HFF-Myc (cell line): Measurements from ENCODE around the gene VSIG10.
"Not testable (repeated sequence)": the region's sequence is repeated elsewhere in the genome, so short reads cannot be mapped to it uniquely, and the experiment has no call there.

Experiments used
- DNase-seq: peaks from one replicate; pipeline ENCODE4 v3.0.0-alpha.2; 2011; ENCODE audit warnings: low read depth; ENCODE audit errors: extremely low read depth
- H3K4me3 ChIP-seq: replicated peaks from 2 replicates; pipeline ENCODE4 v1.5.1; 2011; ENCODE audit warnings: low read depth, mild to moderate bottlenecking, control low read depth, low read length
- TF ChIP-seq, protein P1 (sequence below): IDR thresholded peaks from 2 replicates; pipeline ENCODE4 v1.5.1; 2012; ENCODE audit warnings: mild to moderate bottlenecking, low read depth, low read length, control low read depth; ENCODE audit errors: missing control alignments

VSIG10 gene

DNA sequence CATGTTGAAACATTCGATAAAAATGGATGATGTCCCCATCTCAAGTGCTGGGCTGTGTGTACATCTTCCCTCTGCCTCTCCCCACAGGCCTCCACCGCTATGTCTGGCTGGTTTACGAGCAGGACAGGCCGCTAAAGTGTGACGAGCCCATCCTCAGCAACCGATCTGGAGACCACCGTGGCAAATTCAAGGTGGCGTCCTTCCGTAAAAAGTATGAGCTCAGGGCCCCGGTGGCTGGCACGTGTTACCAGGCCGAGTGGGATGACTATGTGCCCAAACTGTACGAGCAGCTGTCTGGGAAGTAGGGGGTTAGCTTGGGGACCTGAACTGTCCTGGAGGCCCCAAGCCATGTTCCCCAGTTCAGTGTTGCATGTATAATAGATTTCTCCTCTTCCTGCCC is 40.7 kb upstream of the VSIG10 start:
- TF ChIP-seq, protein P1, sequence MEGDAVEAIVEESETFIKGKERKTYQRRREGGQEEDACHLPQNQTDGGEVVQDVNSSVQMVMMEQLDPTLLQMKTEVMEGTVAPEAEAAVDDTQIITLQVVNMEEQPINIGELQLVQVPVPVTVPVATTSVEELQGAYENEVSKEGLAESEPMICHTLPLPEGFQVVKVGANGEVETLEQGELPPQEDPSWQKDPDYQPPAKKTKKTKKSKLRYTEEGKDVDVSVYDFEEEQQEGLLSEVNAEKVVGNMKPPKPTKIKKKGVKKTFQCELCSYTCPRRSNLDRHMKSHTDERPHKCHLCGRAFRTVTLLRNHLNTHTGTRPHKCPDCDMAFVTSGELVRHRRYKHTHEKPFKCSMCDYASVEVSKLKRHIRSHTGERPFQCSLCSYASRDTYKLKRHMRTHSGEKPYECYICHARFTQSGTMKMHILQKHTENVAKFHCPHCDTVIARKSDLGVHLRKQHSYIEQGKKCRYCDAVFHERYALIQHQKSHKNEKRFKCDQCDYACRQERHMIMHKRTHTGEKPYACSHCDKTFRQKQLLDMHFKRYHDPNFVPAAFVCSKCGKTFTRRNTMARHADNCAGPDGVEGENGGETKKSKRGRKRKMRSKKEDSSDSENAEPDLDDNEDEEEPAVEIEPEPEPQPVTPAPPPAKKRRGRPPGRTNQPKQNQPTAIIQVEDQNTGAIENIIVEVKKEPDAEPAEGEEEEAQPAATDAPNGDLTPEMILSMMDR = no peak
- DNase-seq = no peak
- no peak overlapping the region for H3K4me3 ChIP-seq

- TF ChIP-seq, protein P1 = no peak
- H3K4me3 ChIP-seq = no peak overlapping the region
- no peak for DNase-seq
Measured at GRCh38 chr12:118140825-118141224, 37.0 kb upstream of the VSIG10 start.

DNA sequence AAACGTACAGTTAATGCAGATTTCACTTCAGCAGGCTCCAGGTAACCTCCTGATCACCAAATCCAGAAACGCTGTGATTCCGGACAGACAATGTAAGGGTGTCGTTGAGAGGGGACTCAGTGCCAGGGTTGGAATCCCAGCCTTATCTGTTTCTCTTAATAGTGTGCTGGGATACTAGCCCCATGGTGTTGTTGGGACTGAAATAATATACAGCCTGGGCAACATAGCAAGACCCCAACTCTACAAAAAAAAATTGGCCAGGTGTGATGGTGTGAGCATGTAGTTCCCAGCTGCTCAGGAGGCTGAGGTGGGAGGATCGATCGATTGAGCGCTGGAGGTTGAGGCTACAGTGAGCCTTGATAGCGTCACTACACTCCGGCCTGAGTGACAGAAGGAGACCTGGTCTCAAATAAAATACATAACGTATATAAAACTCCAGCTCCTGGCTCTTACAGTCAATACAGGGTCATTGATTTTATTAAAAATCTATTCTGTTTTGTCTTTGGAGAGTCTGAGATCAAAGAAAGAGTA is 33.4 kb upstream of the VSIG10 start:
- no peak for DNase-seq
- TF ChIP-seq, protein P1 = no peak
- peak overlapping the region; percentile 78 for H3K4me3 ChIP-seq

- TF ChIP-seq, protein P1 = no peak
- peak overlapping the region; percentile 78 for H3K4me3 ChIP-seq
- no peak for DNase-seq
Measured at GRCh38 chr12:118136559-118137003, 32.8 kb upstream of the VSIG10 start.

- TF ChIP-seq, protein P1 = no peak
- H3K4me3 ChIP-seq = peak within 1 kb of the TSS; percentile 78
- peak; percentile 58 for DNase-seq
Measured at GRCh38 chr12:118135788-118136558, 32.2 kb upstream of the VSIG10 start, which contains the start of gene PEBP1. Gene PEBP1, plus strand, starts transcription at chr12:118136124. Its CDS starts 86 bp downstream, at chr12:118136210.

DNA sequence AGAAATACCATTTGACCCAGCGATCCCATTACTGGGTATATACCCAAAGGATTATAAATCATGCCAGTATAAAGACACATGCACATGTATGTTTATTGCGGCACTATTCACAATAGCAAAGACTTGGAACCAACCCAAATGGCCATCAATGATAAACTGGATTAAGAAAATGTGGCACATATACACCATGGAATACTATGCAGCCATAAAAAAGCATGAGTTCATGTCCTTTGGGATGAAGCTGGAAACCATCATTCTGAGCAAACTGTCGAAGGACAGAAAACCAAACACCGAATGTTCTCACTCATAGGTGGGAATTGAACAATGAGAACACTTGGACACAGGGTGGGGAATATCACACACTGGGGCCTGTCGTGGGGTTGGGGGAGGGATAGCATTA is 25.6 kb upstream of the VSIG10 start:
- DNase-seq, H3K4me3 ChIP-seq: not testable (repeated sequence)

DNA sequence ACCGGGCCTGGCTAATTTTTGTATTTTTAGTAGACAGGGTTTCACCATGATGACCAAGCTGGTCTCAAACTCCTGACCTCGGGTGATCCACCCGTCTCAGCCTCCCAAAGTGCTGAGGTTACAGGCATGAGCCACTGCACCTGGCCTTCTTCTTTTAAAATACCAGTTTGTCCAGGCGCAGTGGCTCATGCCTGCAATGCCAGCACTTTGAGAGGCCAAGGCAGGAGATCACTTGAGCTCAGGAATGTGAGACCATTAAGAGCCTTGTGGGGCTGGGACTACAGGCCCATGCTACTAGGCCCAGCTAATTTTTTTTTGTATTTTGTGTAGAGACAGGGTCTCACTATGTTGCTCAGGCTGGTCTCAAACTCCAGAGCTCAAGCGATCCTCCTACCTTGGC is 24.1 kb upstream of the VSIG10 start:
- TF ChIP-seq, protein P1 = no peak
- no peak for DNase-seq

More for the DNA sequence above, 24.1 kb upstream of the VSIG10 start:
- H3K4me3 ChIP-seq = no peak overlapping the region
